ENCODE data around the gene MIAT.

- no peak for TF ChIP-seq CTCF (optimal IDR thresholded peaks at IDR 0.05 in 1 of 3, IDR thresholded peaks at IDR 0.05 in 1 of 3, conservative IDR thresholded peaks at IDR 0.05 in 1 of 3; ENCODE audit: extremely low read depth in 1 of 3, insufficient read depth in 2 of 3, low read length in 3 of 3)
- TF ChIP-seq EZH2 (IDR thresholded peaks at IDR 0.05; ENCODE audit: low read length), result no peak
Measured at GRCh38 chr22:26610996-26611395, 46.4 kb upstream of the MIAT start.
